Natural killer cell treated with Interleukin-12 subunit alpha and Interleukin-12 subunit beta and Interleukin-15 and Interleukin-18, amount 100 ng/mL, for 72 hours (primary cell): ENCODE data around the gene MACROD2. TPM values are rescaled to one million over a fixed set of nuclear protein-coding genes. Genes with fewer than 3 reads are reported as not detected.

Experiments used
- ATAC-seq, 2 donors: fragments of 150-1000 bp; cut with Tn5 transposase in 1 of 2; sonication (Bioruptor Pico), chemical (Tn5 transposase) in 1 of 2; 2 replicates each; pipeline ENCODE4 v1.10.0; 2021
- DNase-seq: peaks from one replicate; pipeline ENCODE4 v3.0.0; 2022; ENCODE audit warnings: low spot score
- H3K27ac Mint-ChIP-seq, 2 donors: 1 replicate in 1 of 2; 2 replicates in 1 of 2; pipeline ENCODE4 v1.8.0; 2022; ENCODE audit warnings: mixed read lengths in 2 of 2, mild to moderate bottlenecking in 1 of 2, moderate library complexity in 1 of 2
- H3K27me3 Mint-ChIP-seq, 2 donors: 1 replicate in 1 of 2; 2 replicates in 1 of 2; pipeline ENCODE4 v1.8.0; 2022; ENCODE audit warnings: mixed read lengths in 2 of 2
- H3K36me3 Mint-ChIP-seq: one replicate; pipeline ENCODE4 v1.8.0; 2022; ENCODE audit warnings: mixed read lengths
- H3K4me1 Mint-ChIP-seq, 2 donors: 1 replicate in 1 of 2; 2 replicates in 1 of 2; pipeline ENCODE4 v1.8.0; 2022; ENCODE audit warnings: low read depth in 2 of 2, mixed read lengths in 2 of 2, mild to moderate bottlenecking in 1 of 2
- H3K4me3 Mint-ChIP-seq: one replicate; pipeline ENCODE4 v1.8.0; 2022; ENCODE audit warnings: mixed read lengths
- H3K9me3 Mint-ChIP-seq: 2 replicates; pipeline ENCODE4 v1.8.0; 2022; ENCODE audit warnings: mixed read lengths
- total RNA-seq, 2 donors: library from RNA; stranded (reverse); gene quantifications; one replicate each; pipeline ENCODE4 v1.2.3, GENCODE V29; 2022

MACROD2 gene
- total RNA-seq, 2 donors from 2014 or later, result not detected

DNA sequence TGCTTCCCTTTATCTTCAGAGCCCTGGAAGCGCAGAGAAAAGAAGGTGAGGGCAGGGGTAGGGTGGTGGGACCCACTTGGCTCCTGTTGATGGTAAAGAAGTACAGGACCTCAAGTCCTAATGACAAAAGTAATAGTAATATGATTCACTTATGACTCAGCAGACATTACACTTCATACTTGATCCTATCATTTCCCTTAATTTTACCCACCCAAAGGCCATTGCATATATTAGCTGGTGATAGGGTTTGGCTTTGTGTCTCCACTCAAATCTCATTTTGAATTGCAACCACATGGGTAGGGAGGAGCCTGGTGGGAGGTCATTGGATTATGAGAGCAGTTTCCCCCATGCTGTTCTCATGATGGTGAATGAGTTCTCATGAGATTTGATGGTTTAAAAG is 1697.3 kb downstream of the MACROD2 start:
- Mint-ChIP-seq H3K9me3 (peaks cover 12% of the 10 kb centered on the region), H3K36me3 (peaks cover 6% of the 10 kb centered on the region), H3K27me3 (no peaks in the 10 kb centered on the region), H3K4me1 (no peaks in the 10 kb centered on the region), H3K27ac (no peak overlapping the region), H3K4me3 (no peak overlapping the region)
- ATAC-seq (no peak), DNase-seq (no peak)

DNA sequence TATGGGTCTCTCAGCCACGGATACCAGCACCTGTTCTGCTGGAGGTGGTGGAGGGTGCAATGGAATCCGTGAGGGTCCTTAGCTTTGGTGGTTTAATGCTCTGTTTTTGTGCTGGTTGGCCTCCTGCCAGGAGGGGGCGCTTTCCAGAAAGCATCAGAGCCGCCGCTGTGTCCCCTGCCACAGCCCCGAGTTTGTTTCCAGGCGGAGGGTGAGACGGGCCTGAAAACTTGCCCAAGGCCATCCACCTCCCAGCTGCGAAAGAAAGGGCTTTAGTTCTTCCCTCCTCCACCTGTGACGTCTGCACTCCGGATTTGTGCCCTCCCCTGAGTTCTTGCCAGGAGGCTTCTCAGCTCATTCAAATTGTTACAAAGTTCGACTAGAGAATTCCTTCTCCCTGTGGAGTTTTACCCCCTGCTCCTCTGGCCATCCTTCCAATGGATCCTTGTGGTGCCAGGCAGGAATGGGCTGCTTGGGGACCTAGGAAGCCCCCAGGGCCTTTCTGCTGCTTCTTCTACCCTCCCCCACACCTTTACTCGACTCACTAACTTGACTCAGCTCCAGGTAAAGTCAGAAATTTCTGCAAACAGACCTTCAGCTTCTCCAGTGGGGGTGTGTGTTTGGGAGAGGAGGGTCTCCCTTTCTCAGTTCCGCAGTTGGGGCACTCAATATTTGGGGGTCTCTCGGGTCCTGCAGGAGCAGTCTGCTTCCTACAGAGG is 1704.3 kb downstream of the MACROD2 start:
- DNase-seq, result no peak
- no peak for ATAC-seq
- Mint-ChIP-seq H3K27me3 (no peaks in the 10 kb centered on the region), H3K36me3 (peaks cover 6% of the 10 kb centered on the region), H3K27ac (no peak overlapping the region), H3K4me3 (no peak overlapping the region), H3K4me1 (no peaks in the 10 kb centered on the region), H3K9me3 (peaks cover 12% of the 10 kb centered on the region)

DNA sequence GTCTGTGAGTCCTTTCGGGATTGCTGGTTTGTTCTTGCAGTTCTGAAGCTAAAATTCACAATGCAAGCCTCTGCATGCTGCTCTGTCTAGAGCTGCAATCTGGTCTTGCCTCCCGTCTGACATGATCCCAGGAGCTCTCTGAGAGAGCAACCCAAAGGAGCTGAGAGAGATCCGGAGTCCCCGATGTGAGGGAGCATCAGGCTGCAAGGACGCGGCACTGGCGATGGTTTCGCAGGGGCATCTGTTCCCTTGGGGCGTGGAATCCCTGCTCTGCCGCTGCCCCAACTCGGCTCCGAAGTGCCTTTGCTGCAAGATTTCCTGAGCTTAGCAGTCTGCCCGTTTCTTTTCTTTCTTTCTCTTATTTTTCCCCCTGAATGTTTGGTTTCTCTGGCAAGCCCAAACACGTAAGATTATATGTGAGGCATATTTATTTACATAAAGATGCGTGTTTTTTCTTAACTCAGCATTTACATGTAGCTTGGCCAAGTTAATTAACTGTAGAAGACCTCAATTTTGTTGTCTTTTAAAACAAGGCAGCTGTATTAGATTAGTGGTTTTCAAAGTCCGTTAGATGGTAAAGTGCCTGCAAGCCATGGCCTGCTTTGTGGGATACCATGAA is 1704.9 kb downstream of the MACROD2 start:
- DNase-seq (no peak), ATAC-seq (no peak)
- no peak overlapping the region for H3K27ac Mint-ChIP-seq
- no peaks in the 10 kb centered on the region for H3K4me1 Mint-ChIP-seq
- H3K36me3 Mint-ChIP-seq, result peaks cover 6% of the 10 kb centered on the region
- no peaks in the 10 kb centered on the region for H3K27me3 Mint-ChIP-seq
- peaks cover 12% of the 10 kb centered on the region for H3K9me3 Mint-ChIP-seq
- H3K4me3 Mint-ChIP-seq, result no peak overlapping the region

DNA sequence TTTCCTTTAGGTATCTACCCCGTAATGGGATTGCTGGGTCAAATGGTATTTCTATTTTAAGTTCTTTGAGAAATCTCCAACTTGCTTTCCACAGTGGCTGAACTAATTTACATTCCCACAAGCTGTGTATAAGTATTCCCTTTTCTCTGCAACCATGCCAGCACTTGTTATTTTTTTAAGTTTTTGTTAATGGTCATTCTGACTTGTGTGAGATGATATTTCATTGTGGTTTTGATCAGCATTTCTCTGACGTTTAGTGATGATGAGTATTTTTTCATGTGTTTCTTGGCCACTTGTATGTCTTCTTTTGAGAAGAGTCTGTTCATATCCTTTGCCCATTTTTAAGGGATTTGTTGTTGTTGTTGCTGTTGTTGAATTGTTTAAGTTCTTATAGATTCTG is 1706.8 kb downstream of the MACROD2 start:
- no peak for DNase-seq
- no peaks in the 10 kb centered on the region for H3K4me1 Mint-ChIP-seq

DNA sequence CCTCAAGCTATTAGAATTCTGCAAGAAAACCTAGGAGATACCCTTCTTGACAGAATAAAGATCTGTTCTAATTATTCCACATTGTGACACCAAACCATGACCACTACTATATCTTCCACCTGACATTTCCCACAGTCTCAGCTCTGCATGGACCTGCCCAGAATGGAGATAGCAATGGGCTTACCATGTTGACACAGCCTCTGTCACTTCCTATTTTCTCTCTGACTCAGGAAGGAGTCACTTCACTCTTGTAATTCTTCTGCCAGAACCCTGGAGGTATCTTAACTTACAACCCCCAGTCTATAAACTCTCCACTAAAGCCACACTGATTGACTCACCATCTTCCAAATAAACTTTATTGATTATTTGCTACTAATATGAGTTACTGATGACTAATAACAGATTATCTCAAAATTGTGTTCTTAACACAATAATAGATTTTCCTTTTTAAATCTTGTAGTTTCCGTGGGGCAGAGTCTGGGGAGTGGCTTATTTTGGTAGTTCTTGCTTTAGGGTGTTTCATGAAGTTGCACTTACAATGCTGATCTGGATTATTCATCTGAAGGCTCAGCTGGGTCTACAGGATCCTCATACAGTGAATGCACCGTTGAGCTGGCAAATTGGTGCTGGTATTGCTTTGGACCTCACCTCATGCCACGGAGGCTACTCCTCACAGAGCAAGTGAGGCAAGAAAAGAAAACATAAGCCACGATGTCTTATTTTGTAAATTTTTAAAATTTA is 1708.0 kb downstream of the MACROD2 start:
- Mint-ChIP-seq H3K27me3 (peaks cover 0 to 9% of the 10 kb centered on the region in 2 donors), H3K9me3 (peaks cover 3% of the 10 kb centered on the region), H3K27ac (no peak overlapping the region), H3K36me3 (no peaks in the 10 kb centered on the region), H3K4me3 (no peak overlapping the region), H3K4me1 (no peaks in the 10 kb centered on the region)
- DNase-seq (no peak), ATAC-seq (no peak)

More for the DNA sequence above, 1706.8 kb downstream of the MACROD2 start:
- no peaks in the 10 kb centered on the region for H3K36me3 Mint-ChIP-seq
- H3K27ac Mint-ChIP-seq, result no peak overlapping the region
- ATAC-seq, result no peak
- no peak overlapping the region for H3K4me3 Mint-ChIP-seq
- peaks cover 3% of the 10 kb centered on the region for H3K9me3 Mint-ChIP-seq
- no peaks in the 10 kb centered on the region for H3K27me3 Mint-ChIP-seq

DNA sequence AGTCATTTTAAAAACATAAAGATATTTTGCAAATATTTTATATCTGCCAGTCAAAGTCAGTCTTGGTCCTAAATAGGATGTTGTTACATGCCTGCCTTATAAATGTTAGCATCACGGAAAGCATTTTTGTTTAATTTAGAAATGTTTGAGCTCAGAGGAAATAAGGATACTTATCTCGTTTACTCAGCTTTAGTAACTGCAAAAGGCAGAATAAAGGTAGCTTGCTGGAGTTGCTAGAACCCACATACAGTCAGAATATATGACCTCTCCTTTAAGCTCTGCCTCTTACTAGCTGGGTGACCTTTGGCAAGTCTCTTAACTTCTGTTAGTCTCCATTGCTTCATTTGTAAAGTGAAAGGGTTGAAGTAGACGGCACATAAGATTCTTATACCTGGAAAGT is 1710.7 kb downstream of the MACROD2 start:
- Mint-ChIP-seq H3K4me3 (no peak overlapping the region), H3K36me3 (no peaks in the 10 kb centered on the region), H3K4me1 (no peaks in the 10 kb centered on the region), H3K27ac (no peak overlapping the region), H3K9me3 (no peaks in the 10 kb centered on the region), H3K27me3 (peaks cover 0 to 9% of the 10 kb centered on the region in 2 donors)
- DNase-seq (no peak), ATAC-seq (no peak)

DNA sequence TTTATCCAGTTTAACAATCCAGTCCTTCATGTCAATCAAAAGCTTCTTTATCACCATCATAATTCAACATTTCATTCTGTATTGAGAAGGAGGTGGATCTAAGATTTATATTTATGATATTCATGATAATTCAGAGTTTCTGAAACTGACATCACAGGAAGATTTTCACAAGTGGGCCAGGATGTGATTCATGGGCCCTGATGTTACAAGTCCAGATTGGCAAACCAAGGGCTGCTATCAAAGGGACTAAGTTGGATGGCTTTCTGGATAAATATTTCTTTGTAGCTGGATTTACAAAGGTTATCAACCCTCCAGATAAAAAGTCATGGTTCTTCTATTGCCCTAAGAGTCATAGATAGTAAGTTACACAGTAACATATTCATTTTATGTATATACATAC is 1711.4 kb downstream of the MACROD2 start:
- Mint-ChIP-seq H3K9me3 (no peaks in the 10 kb centered on the region), H3K36me3 (no peaks in the 10 kb centered on the region), H3K4me1 (no peaks in the 10 kb centered on the region)

DNA sequence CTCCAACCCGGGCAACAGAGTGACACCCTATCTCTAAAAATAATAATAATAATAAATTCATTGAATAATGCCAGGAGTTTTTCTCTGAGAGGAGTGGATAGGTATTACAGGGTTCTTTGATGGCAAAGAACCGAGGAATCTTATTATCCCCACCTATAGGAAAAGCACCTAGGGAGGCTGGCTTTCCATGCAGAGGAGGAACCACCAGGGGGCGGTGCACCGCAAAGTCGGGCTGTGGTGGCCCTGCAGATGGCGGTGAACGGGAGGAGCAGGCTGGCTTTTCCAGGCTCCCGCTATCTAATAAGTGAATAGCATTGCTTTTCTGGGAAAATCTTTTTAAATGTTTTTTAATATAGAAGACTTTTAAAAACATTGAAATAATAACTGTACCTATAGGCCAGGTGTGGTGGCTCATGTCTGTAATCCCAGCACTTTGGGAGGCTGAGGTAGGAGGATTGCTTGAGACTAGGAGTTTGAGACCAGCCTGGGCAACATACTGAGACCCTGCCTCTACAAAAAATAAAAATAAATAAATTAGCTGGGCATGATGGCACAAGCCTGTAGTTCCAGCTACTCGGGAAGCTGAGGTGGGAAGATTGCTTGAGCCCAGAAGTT is 1713.8 kb downstream of the MACROD2 start:
- DNase-seq (no peak), ATAC-seq (peak in 1 of 2 donors; percentile 56)
- Mint-ChIP-seq H3K4me1 (no peaks in the 10 kb centered on the region), H3K9me3 (no peaks in the 10 kb centered on the region), H3K27me3 (peaks cover 0 to 9% of the 10 kb centered on the region in 2 donors), H3K36me3 (no peaks in the 10 kb centered on the region), H3K27ac (no peak overlapping the region), H3K4me3 (no peak overlapping the region)

More for the DNA sequence above, 1711.4 kb downstream of the MACROD2 start:
- no peak for ATAC-seq
- H3K4me3 Mint-ChIP-seq, result no peak overlapping the region
- no peak overlapping the region for H3K27ac Mint-ChIP-seq
- peaks cover 0 to 9% of the 10 kb centered on the region in 2 donors for H3K27me3 Mint-ChIP-seq
- no peak for DNase-seq

DNA sequence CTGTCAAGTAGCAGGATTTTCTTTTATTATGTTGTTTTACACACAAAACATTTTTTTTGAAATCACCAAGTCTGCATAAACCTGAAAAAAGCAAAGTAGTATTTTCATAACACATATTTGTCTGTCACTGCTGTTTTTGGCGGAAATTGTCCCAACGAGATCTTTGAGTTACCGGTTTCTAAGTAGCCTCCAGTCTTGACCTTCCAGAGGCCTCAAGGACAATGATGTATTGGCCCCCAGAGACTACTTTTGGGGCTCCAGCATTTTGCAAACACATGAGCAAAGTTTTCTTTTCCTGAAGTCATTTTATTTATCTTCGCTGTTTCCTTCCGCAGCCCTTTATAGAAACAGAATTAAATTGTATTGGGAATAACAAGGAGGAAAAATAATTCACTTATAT is 1715.3 kb downstream of the MACROD2 start:
- no peaks in the 10 kb centered on the region for H3K4me1 Mint-ChIP-seq
- H3K4me3 Mint-ChIP-seq, result no peak overlapping the region
- no peaks in the 10 kb centered on the region for H3K36me3 Mint-ChIP-seq
- no peaks in the 10 kb centered on the region for H3K9me3 Mint-ChIP-seq
- ATAC-seq (no peak), DNase-seq (no peak)
- H3K27ac Mint-ChIP-seq, result no peak overlapping the region
- H3K27me3 Mint-ChIP-seq, result peaks cover 0 to 9% of the 10 kb centered on the region in 2 donors

DNA sequence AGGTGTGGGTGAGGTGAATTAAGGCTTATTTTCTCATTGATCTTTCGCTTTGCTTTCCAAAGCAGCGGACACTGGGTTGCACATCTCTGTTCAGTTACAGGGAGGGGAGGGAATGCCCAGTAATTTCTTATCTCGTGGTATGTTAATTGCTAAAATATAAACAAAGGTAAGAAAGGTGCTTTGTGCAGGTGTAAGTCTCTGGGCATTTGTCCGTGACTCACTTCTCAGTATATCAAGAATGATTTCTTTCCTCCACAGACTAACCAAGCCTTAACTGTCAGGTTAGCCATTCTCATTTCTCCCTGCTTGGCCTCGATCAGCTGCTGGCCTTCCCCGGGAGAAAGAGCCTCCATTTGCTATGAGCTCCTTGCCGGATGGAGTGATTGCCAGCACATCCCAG is 1715.9 kb downstream of the MACROD2 start:
- no peak for ATAC-seq
- Mint-ChIP-seq H3K27me3 (peaks cover 0 to 9% of the 10 kb centered on the region in 2 donors), H3K36me3 (no peaks in the 10 kb centered on the region)

DNA sequence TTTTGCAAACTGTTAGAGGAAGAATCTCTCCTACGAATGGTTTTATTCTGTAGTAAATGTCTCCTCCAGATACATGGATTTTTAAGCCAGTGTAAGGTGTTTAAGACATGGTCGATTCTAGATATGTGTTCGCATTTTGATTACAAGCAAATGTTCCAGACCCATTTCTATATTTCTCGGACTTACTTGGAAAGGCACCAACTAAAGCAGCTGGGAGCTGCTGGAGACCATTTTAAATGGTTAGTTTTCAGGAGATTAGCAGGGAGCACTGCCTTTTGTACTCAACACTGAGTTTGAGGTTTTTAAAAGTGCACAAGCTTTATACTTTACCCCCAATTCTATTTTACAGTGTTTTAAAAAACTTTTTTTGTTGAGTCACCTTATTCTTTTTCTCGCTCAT is 1720.9 kb downstream of the MACROD2 start:
- H3K36me3 Mint-ChIP-seq, result no peaks in the 10 kb centered on the region
- H3K4me3 Mint-ChIP-seq, result no peak overlapping the region
- H3K27me3 Mint-ChIP-seq, result peaks cover 0 to 5% of the 10 kb centered on the region in 2 donors
- no peak for ATAC-seq
- peaks cover 8% of the 10 kb centered on the region for H3K9me3 Mint-ChIP-seq
- H3K4me1 Mint-ChIP-seq, result no peaks in the 10 kb centered on the region
- DNase-seq, result no peak
- no peak overlapping the region for H3K27ac Mint-ChIP-seq

More for the DNA sequence above, 1715.9 kb downstream of the MACROD2 start:
- no peaks in the 10 kb centered on the region for H3K9me3 Mint-ChIP-seq
- no peak overlapping the region for H3K4me3 Mint-ChIP-seq
- H3K27ac Mint-ChIP-seq, result no peak overlapping the region
- no peak for DNase-seq
- H3K4me1 Mint-ChIP-seq, result no peaks in the 10 kb centered on the region

DNA sequence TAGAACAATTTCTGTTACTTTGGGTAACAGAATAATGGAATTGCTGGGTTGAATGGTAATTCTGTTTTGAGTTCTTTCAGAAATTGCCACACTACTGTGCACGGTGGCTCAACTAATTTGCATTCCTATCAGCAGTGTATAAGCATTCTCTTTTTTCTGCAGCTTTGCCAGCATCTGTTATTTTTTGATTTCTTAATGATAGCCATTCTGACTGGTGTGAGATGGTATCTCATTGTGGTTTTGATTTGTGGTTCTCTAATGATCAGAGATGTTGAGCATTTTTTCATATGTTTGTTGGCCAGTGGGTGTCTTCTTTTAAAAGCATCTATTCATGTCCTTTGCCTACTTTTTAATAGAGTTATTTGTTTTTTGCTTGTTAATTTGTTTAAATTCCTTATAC is 1731.1 kb downstream of the MACROD2 start:
- H3K4me3 Mint-ChIP-seq, result no peak overlapping the region
- H3K9me3 Mint-ChIP-seq, result peaks cover 20% of the 10 kb centered on the region
- H3K27ac Mint-ChIP-seq, result no peak overlapping the region
- ATAC-seq, result no peak
- no peak for DNase-seq
- H3K4me1 Mint-ChIP-seq, result no peaks in the 10 kb centered on the region
- H3K36me3 Mint-ChIP-seq, result peaks cover 6% of the 10 kb centered on the region
- H3K27me3 Mint-ChIP-seq, result peaks cover 0 to 3% of the 10 kb centered on the region in 2 donors

DNA sequence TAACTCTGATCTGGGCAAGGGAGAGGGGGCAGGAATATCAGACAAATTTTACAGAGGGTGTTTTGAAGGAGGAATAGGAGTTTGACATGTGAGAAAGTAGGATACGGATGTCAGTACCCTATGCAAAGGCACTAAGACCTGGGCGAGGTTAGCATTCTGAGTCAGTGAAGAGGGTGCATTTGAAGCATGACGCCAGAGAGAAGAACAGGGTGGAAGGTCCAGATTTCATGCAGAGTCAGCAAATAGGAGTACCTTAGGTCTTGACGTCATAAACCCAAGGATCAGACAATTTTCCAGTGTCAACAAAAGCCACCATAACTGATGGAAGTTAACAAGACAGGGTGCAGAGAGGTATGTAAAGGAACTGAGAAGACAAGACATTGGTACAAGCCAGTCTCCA is 1738.7 kb downstream of the MACROD2 start:
- Mint-ChIP-seq H3K36me3 (peaks cover 6% of the 10 kb centered on the region), H3K27me3 (peaks cover 0 to 2% of the 10 kb centered on the region in 2 donors), H3K27ac (no peak overlapping the region), H3K4me1 (no peaks in the 10 kb centered on the region), H3K4me3 (no peak overlapping the region), H3K9me3 (peaks cover 12% of the 10 kb centered on the region)
- no peak for DNase-seq
- no peak for ATAC-seq

DNA sequence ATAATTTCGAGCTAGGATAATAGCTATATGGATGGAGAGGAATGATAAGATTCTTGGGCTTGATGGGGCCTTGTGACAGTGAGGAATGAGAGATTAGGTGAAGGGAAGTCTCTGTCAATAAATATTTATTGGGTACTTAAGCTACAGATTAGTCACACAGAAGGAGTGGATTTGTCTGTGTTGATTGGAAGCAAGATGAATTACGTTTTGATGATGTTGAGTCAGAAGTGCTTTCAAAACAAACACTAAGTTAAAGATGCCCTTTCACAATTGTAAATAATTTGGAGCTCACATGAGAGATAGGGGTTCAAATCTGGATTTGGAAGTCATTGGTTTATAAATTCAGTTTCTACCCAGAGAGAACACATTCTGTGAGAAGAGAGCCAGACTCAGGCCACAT is 1743.7 kb downstream of the MACROD2 start:
- DNase-seq (no peak), ATAC-seq (no peak)
- Mint-ChIP-seq H3K9me3 (peaks cover 3% of the 10 kb centered on the region), H3K36me3 (no peaks in the 10 kb centered on the region), H3K4me1 (no peaks in the 10 kb centered on the region), H3K27me3 (peaks cover 0 to 2% of the 10 kb centered on the region in 2 donors), H3K27ac (no peak overlapping the region), H3K4me3 (no peak overlapping the region)
